ENCODE results near the gene ARHGEF19. TPM values are rescaled to one million over a fixed set of nuclear protein-coding genes. Genes with fewer than 3 reads are reported as not detected.
A peak's percentile ranks its signal among the peaks of the same experiment; 100 is the strongest.

ARHGEF19 gene
- total and polyA plus RNA-seq, 10 donors = 3.5 to 12.9 (median 7.8) TPM

- Histone ChIP-seq H3K36me3 (no peaks in the 10 kb centered on the region), H3K27ac (no peak overlapping the region), H3K27me3 (replicated peaks in 1 of 7) (peaks cover 0 to 23% (median 0%) of the 10 kb centered on the region in 7 donors), H3K4me3 (no peak overlapping the region), H3K4me1 (peaks cover 2 to 46% (median 20%) of the 10 kb centered on the region in 6 donors), H3K9me3 (no peaks in the 10 kb centered on the region)
- intact Hi-C loops (cut with DNase I; ENCODE audit: low total_unique reads) = loop anchor here (2.0 kb wide), 1 partner anchor 104 kb away; no protein-coding TSS in a partner anchor
- DNase-seq = no peak
- TF ChIP-seq POLR2A (IDR thresholded peaks at IDR 0.05) (no peak), CTCF (IDR thresholded peaks at IDR 0.05 in 8 of 11, conservative IDR thresholded peaks at IDR 0.05 in 3 of 11) (peak in 1 of 11 experiments; percentile 13), POLR2AphosphoS5 (IDR thresholded peaks at IDR 0.05) (no peak)
- 89 to 96% (median 91%) methylated on average over 8 to 9 of the region's 9 CpGs for WGBS, 5 donors
These were observed 25.7 kb downstream of the ARHGEF19 start for GRCh38 chr1:16186655-16187235.

GRCh38 chr1:16184557-16185303, 27.7 kb downstream of the ARHGEF19 start:
- H3K4me3 ChIP-seq = no peak overlapping the region
- no peak for TF ChIP-seq POLR2AphosphoS5 (IDR thresholded peaks at IDR 0.05)
- peaks cover 0 to 16% (median 0%) of the 10 kb centered on the region in 7 donors for H3K27me3 ChIP-seq (replicated peaks in 1 of 7)
- no peak for DNase-seq
- H3K36me3 ChIP-seq = no peaks in the 10 kb centered on the region
- H3K9me3 ChIP-seq = no peaks in the 10 kb centered on the region
- H3K27ac ChIP-seq = no peak overlapping the region
- H3K4me1 ChIP-seq = peaks cover 2 to 41% (median 24%) of the 10 kb centered on the region in 6 donors
- intact Hi-C loops (cut with DNase I; ENCODE audit: low total_unique reads) = no loop called here
- WGBS, 5 donors = 80 to 92% (median 91%) methylated on average over 10 of the region's 10 CpGs

- WGBS, 5 donors = 82 to 90% (median 86%) methylated on average over 18 to 19 of the region's 19 CpGs
- no peak for TF ChIP-seq CTCF (IDR thresholded peaks at IDR 0.05 in 8 of 11, conservative IDR thresholded peaks at IDR 0.05 in 3 of 11)
- no peak for TF ChIP-seq POLR2A (IDR thresholded peaks at IDR 0.05)
- TF ChIP-seq POLR2AphosphoS5 (IDR thresholded peaks at IDR 0.05) = no peak
- H3K4me3 ChIP-seq = no peak overlapping the region
- H3K27me3 ChIP-seq (replicated peaks in 1 of 7) = peaks cover 0 to 9% (median 0%) of the 10 kb centered on the region in 7 donors
- intact Hi-C loops (cut with DNase I; ENCODE audit: low total_unique reads) = no loop called here
- no peak for DNase-seq
- no peak overlapping the region for H3K27ac ChIP-seq
- no peaks in the 10 kb centered on the region for H3K36me3 ChIP-seq
- no peaks in the 10 kb centered on the region for H3K9me3 ChIP-seq
- H3K4me1 ChIP-seq = peaks cover 2 to 35% (median 20%) of the 10 kb centered on the region in 6 donors
These were observed 28.5 kb downstream of the ARHGEF19 start for GRCh38 chr1:16183765-16184556.

DNA sequence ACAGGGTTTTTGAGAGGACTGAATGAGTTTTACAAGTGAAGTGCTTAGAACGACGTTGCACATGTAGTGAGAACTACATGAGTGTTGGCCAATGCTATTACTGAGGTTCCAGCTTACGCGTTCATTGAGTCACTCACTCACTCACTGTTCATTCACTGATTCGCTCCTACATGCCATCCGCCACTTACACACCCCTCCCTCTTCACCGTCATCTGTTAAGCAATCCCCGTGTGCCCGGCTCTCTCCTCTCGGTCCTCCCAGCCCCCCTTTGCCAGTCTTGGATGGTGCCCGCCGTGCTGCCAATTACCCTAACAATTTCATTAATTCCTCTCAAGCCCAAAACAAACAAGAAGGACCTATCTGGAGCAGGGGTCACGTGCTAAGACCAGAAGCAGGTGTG, 29.3 kb downstream of the ARHGEF19 start:
- peaks cover 0 to under 1% (median 0%) of the 10 kb centered on the region in 7 donors for H3K27me3 ChIP-seq (replicated peaks in 1 of 7)
- H3K36me3 ChIP-seq = no peaks in the 10 kb centered on the region
- no peak overlapping the region for H3K27ac ChIP-seq
- 71 to 87% (median 76%) methylated on average over 13 of the region's 13 CpGs for WGBS, 5 donors
- H3K4me3 ChIP-seq = no peak overlapping the region
- no peak for DNase-seq
- TF ChIP-seq POLR2A (IDR thresholded peaks at IDR 0.05) (no peak), CTCF (IDR thresholded peaks at IDR 0.05 in 8 of 11, conservative IDR thresholded peaks at IDR 0.05 in 3 of 11) (no peak), POLR2AphosphoS5 (IDR thresholded peaks at IDR 0.05) (no peak)
- peaks cover 0 to 27% (median 14%) of the 10 kb centered on the region in 6 donors for H3K4me1 ChIP-seq
- intact Hi-C loops (cut with DNase I; ENCODE audit: low total_unique reads) = no loop called here
- no peaks in the 10 kb centered on the region for H3K9me3 ChIP-seq

Data from spleen (tissue), 11 donors.